Measurements from ENCODE around the gene C16orf95.

DNA sequence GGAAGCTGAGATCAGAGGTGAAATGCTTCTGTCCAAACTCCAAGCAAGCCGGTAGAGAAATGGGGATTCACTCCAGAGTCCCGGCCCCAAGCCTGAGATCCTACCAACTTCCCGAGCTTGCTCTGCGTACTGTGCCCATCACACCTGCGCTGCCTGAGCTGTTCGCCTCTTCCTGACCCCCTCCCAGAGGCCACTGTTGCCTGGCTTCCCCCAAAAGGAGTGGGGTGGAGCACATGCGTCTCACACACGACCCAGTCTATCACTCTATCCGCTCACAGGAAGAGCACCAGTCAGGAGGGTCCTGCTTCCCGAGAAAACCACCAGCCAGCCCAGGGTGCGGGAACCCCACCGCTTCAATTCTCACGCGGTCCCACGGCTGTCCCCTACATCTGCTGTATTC, 13.5 kb upstream of the C16orf95 start:
- TF ChIP-seq, protein P1, sequence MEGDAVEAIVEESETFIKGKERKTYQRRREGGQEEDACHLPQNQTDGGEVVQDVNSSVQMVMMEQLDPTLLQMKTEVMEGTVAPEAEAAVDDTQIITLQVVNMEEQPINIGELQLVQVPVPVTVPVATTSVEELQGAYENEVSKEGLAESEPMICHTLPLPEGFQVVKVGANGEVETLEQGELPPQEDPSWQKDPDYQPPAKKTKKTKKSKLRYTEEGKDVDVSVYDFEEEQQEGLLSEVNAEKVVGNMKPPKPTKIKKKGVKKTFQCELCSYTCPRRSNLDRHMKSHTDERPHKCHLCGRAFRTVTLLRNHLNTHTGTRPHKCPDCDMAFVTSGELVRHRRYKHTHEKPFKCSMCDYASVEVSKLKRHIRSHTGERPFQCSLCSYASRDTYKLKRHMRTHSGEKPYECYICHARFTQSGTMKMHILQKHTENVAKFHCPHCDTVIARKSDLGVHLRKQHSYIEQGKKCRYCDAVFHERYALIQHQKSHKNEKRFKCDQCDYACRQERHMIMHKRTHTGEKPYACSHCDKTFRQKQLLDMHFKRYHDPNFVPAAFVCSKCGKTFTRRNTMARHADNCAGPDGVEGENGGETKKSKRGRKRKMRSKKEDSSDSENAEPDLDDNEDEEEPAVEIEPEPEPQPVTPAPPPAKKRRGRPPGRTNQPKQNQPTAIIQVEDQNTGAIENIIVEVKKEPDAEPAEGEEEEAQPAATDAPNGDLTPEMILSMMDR (conservative IDR thresholded peaks at IDR 0.05; ENCODE audit: low read depth, low read length), result no peak
- no peak for TF ChIP-seq EZH2 (IDR thresholded peaks at IDR 0.05; ENCODE audit: borderline replicate concordance, low read depth, low read length, poor library complexity, severe bottlenecking)

Measured in A673 (cell line).